Peyer's patch (tissue), 4 donors: Measurements from ENCODE around the gene RNF149.
"Not testable (repeated sequence)": the region's sequence is repeated elsewhere in the genome, so short reads cannot be mapped to it uniquely, and the experiment has no call there.

Experiments
- CTCF ChIP-seq, 6 experiments: fragments of 450-650 bp in 4 of 6; fragments of 200-600 bp in 2 of 6; sonication (generic) in 1 of 6; IDR thresholded peaks; one replicate each; pipeline ENCODE4 v1.5.1; 2017 to 2019; ENCODE audit warnings: antibody characterized with exemption in 6 of 6, mild to moderate bottlenecking in 3 of 6, moderate library complexity in 1 of 6
- POLR2A ChIP-seq, 2 donors: fragments of 450-650 bp; IDR thresholded peaks; one replicate each; pipeline ENCODE4 v1.5.1; 2017; ENCODE audit warnings: antibody characterized with exemption in 2 of 2, mild to moderate bottlenecking in 2 of 2, moderate library complexity in 2 of 2

- not testable (repeated sequence) for TF ChIP-seq CTCF, POLR2A (IDR thresholded peaks at IDR 0.05)
These were observed 59.7 kb downstream of the RNF149 start for GRCh38 chr2:101248756-101249155.
